IMR-90 (cell line): Measurements from ENCODE around the gene AGBL2. TPM values are rescaled to one million over a fixed set of nuclear protein-coding genes. Genes with fewer than 3 reads are reported as not detected.
"Not testable (repeated sequence)": the region's sequence is repeated elsewhere in the genome, so short reads cannot be mapped to it uniquely, and the experiment has no call there.

ENCODE experiments used
- ATAC-seq: fragments of 200-7000 bp; cut with Tn5 transposase; 2 replicates; pipeline ENCODE4 v1.9.1; 2020; ENCODE audit warnings: low read depth, mild to moderate bottlenecking, moderate library complexity
- BruUV-seq: library from RNA; stranded (reverse); fragments of 400-500 nt; replicated peaks from 2 replicates; lab custom pipeline; 2021; lab: Mats Ljungman, UMichigan
- CTCF ChIA-PET: fragments of 300-600 bp; formaldehyde crosslinking; extraction: SDS; loops from one replicate; lab custom pipeline; 2021; ENCODE audit warnings: antibody characterized with exemption; lab: Yijun Ruan, JAX
- POLR2A ChIA-PET: fragments of 300-600 bp; sonication (Branson Sonifier 250); formaldehyde crosslinking; loops from one replicate; lab custom pipeline; 2022; ENCODE audit warnings: antibody characterized with exemption; ENCODE audit not compliant: unreplicated experiment; lab: Charles Lee
- DNase-seq: peaks from one replicate; pipeline ENCODE4 v3.0.0; 2013
- H2AFZ ChIP-seq: replicated peaks from 2 replicates; pipeline ENCODE3; 2013; ENCODE audit warnings: low read length, mild to moderate bottlenecking; ENCODE audit not compliant: poor library complexity
- H2AK5ac ChIP-seq: 2 replicates; pipeline ENCODE4 v1.6.1; 2013; ENCODE audit warnings: low read depth, low read length, inconsistent platforms
- H2AK9ac ChIP-seq: replicated peaks from 2 replicates; pipeline ENCODE3; 2013; ENCODE audit warnings: mild to moderate bottlenecking, low read depth, low read length, moderate library complexity; ENCODE audit not compliant: poor library complexity
- H2BK120ac ChIP-seq: 2 replicates; pipeline ENCODE4 v1.6.1; 2013; ENCODE audit warnings: low read depth, low read length, inconsistent platforms
- H2BK15ac ChIP-seq: 3 replicates; pipeline ENCODE4 v1.6.1; 2013; ENCODE audit warnings: low read depth, low read length, inconsistent platforms
- H2BK20ac ChIP-seq: 2 replicates; pipeline ENCODE4 v1.6.1; 2013; ENCODE audit warnings: low read depth, mild to moderate bottlenecking, inconsistent platforms, low read length, moderate library complexity
- H2BK5ac ChIP-seq: 2 replicates; pipeline ENCODE4 v1.6.1; 2013; ENCODE audit warnings: mild to moderate bottlenecking, low read depth, low read length, inconsistent platforms; ENCODE audit not compliant: poor library complexity, severe bottlenecking
- H3K14ac ChIP-seq: replicated peaks from 2 replicates; pipeline ENCODE4 v1.6.1; 2013; ENCODE audit warnings: low read depth, low read length, inconsistent platforms
- H3K18ac ChIP-seq: 2 replicates; pipeline ENCODE4 v1.6.1; 2013; ENCODE audit warnings: low read depth, low read length, control low read depth
- H3K23ac ChIP-seq: 2 replicates; pipeline ENCODE4 v1.6.1; 2013; ENCODE audit warnings: low read depth, low read length, inconsistent platforms
- H3K27ac ChIP-seq: 2 replicates; pipeline ENCODE4 v1.5.1; 2013; ENCODE audit warnings: mild to moderate bottlenecking, control low read depth, low read length; ENCODE audit not compliant: insufficient read depth
- H3K27me3 ChIP-seq: 2 replicates; pipeline ENCODE4 v1.6.1; 2013; ENCODE audit warnings: low read length; ENCODE audit not compliant: control insufficient read depth, insufficient read depth
- H3K36me3 ChIP-seq: 2 replicates; pipeline ENCODE4 v1.6.1; 2013; ENCODE audit warnings: low read length, mixed read lengths; ENCODE audit not compliant: control insufficient read depth, insufficient read depth
- H3K4ac ChIP-seq: 2 replicates; pipeline ENCODE4 v1.6.1; 2013; ENCODE audit warnings: low read depth, low read length, inconsistent platforms
- H3K4me1 ChIP-seq: 2 replicates; pipeline ENCODE4 v1.6.1; 2013; ENCODE audit warnings: low read length, mixed read lengths; ENCODE audit not compliant: control insufficient read depth, insufficient read depth
- H3K4me2 ChIP-seq: 2 replicates; pipeline ENCODE4 v1.6.1; 2013; ENCODE audit warnings: low read depth, mild to moderate bottlenecking, control low read depth, low read length, moderate library complexity
- H3K4me3 ChIP-seq: 2 replicates; pipeline ENCODE4 v1.5.1; 2013; ENCODE audit warnings: low read depth, mild to moderate bottlenecking, control low read depth, low read length, moderate library complexity; ENCODE audit not compliant: insufficient read depth
- H3K56ac ChIP-seq: 2 replicates; pipeline ENCODE4 v1.6.1; 2013; ENCODE audit warnings: low read length, inconsistent platforms; ENCODE audit not compliant: insufficient read depth; ENCODE audit errors: extremely low read depth
- H3K79me1 ChIP-seq, 2 experiments: 2 replicates each; pipeline ENCODE4 v1.6.1; 2013; ENCODE audit warnings: low read length in 2 of 2, inconsistent platforms in 1 of 2, low read depth in 1 of 2
- H3K9ac ChIP-seq: 2 replicates; pipeline ENCODE4 v1.6.1; 2013; ENCODE audit warnings: low read depth, low read length, control low read depth
- H3K9me1 ChIP-seq: 2 replicates; pipeline ENCODE4 v1.6.1; 2013; ENCODE audit warnings: low read length, inconsistent platforms; ENCODE audit not compliant: insufficient read depth
- H3K9me3 ChIP-seq: 2 replicates; pipeline ENCODE4 v1.6.1; 2013; ENCODE audit warnings: low read length; ENCODE audit not compliant: control insufficient read depth, insufficient read depth
- H4K20me1 ChIP-seq: 2 replicates; pipeline ENCODE4 v1.6.1; 2013; ENCODE audit warnings: low read length, inconsistent platforms; ENCODE audit not compliant: insufficient read depth
- H4K5ac ChIP-seq: 2 replicates; pipeline ENCODE4 v1.6.1; 2013; ENCODE audit warnings: mild to moderate bottlenecking, low read depth, low read length, control low read depth
- H4K8ac ChIP-seq, 2 experiments: 2 replicates each; pipeline ENCODE4 v1.6.1; 2013; ENCODE audit warnings: low read depth in 2 of 2, low read length in 2 of 2, control low read depth in 1 of 2, inconsistent platforms in 1 of 2
- H4K91ac ChIP-seq: 2 replicates; pipeline ENCODE4 v1.6.1; 2013; ENCODE audit warnings: low read depth, low read length, inconsistent platforms; ENCODE audit not compliant: insufficient read depth
- BHLHE40 ChIP-seq: fragments of 150-350 bp; IDR thresholded peaks from 2 replicates; pipeline ENCODE4 v1.6.1; 2016; ENCODE audit warnings: mild to moderate bottlenecking, low read depth, low read length
- FOS ChIP-seq: fragments of 150-350 bp; IDR thresholded peaks from 2 replicates; pipeline ENCODE4 v1.6.1; 2016; ENCODE audit warnings: low read depth, low read length
- MAFK ChIP-seq: IDR thresholded peaks from 2 replicates; pipeline ENCODE4 v1.6.1; 2012; ENCODE audit warnings: low read depth, low read length, improper control_type of control experiment
- MAZ ChIP-seq: IDR thresholded peaks from 2 replicates; pipeline ENCODE4 v1.6.1; 2012; ENCODE audit warnings: low read depth, mild to moderate bottlenecking, low read length, improper control_type of control experiment, moderate library complexity, borderline replicate concordance
- MXI1 ChIP-seq: IDR thresholded peaks from 2 replicates; pipeline ENCODE4 v1.6.1; 2012; ENCODE audit warnings: low read depth, mild to moderate bottlenecking, low read length, moderate library complexity, borderline replicate concordance
- POLR2A ChIP-seq: IDR thresholded peaks from 2 replicates; pipeline ENCODE4 v1.6.1; 2012; ENCODE audit warnings: mild to moderate bottlenecking, low read depth, low read length
- RAD21 ChIP-seq: IDR thresholded peaks from 2 replicates; pipeline ENCODE4 v1.6.1; 2012; ENCODE audit warnings: low read length, improper control_type of control experiment
- RCOR1 ChIP-seq: IDR thresholded peaks from 2 replicates; pipeline ENCODE4 v1.6.1; 2012; ENCODE audit warnings: mild to moderate bottlenecking, low read length, improper control_type of control experiment; ENCODE audit not compliant: insufficient replicate concordance
- WGBS, 2 experiments: methylation state at CpG; one replicate each; pipeline versions ENCODE4 v1.1.5 to v1.1.7; 2013; ENCODE audit warnings: missing lambda C conversion rate in 2 of 2; ENCODE audit not compliant: insufficient read length in 1 of 2; ENCODE audit errors: extremely low coverage in 2 of 2; 5-methylcytosine and 5-hydroxymethylcytosine counted together
- dilution Hi-C: fragments of 300-500 bp; cut with HindIII; formaldehyde crosslinking; loops from one replicate; pipeline ENCODE4 v1.14.3; 2018; ENCODE audit warnings: low sequenced_read_pairs; ENCODE audit not compliant: unreplicated experiment
- in situ Hi-C: fragments of 300-500 bp; cut with MboI; formaldehyde crosslinking; loops from 3 replicates; pipeline ENCODE4 v1.14.3; 2019; ENCODE audit warnings: low sequenced_read_pairs, inconsistent platforms, mixed read lengths
- intact Hi-C: fragments of 100-400 bp; cut with micrococcal nuclease; formaldehyde crosslinking; loops from 2 replicates; pipeline ENCODE4 v1.10.0; 2022
- polyA plus RNA-seq, 3 experiments: library from polyadenylated mRNA; depleted of rRNA; stranded (reverse); fragments of >200 nt; gene quantifications; 2 replicates each; pipeline ENCODE4 v1.2.3, GENCODE V29; 2012; ENCODE audit warnings: low replicate concordance in 1 of 3
- total RNA-seq: library from RNA; depleted of rRNA; stranded (reverse); fragments of >200 nt; gene quantifications from 2 replicates; pipeline ENCODE4 v1.2.3, GENCODE V29; 2012
- TF ChIP-seq, protein P1 (sequence below): fragments of 150-350 bp; IDR thresholded peaks from 2 replicates; pipeline ENCODE4 v1.6.1; 2016; ENCODE audit warnings: low read depth, mild to moderate bottlenecking, low read length, moderate library complexity, borderline replicate concordance

The AGBL2 gene
- total and polyA plus RNA-seq, 2 of the 4 experiments (the other 2 are of a cell fraction): 0.36 to 1.2 TPM

DNA sequence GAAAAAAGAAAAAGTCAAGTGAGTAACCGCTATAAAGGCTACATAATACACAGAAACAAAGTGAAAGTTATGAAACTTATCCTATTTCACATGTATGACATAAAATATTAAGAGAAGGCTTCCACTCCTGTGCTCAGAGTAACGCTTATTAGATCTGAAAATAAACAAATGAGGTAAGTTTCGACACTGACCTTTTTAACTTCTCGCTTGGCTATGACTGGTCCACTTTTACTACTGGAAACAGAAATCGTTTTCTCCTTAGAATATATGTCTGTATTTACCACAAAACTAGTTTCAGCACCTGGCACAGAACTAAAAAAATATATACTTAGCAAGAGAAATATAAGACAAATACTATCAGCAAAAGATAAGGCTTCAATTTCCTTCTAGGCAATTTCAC lies 35.6 kb upstream of the AGBL2 start:
- H2BK120ac ChIP-seq: no peak overlapping the region
- ChIA-PET POLR2A (no interaction called here), CTCF (interaction anchor here (0.6 kb wide), 1 partner anchor 229 kb away, joined by 4 read pairs; no protein-coding TSS in a partner anchor)
- no peak overlapping the region for H2BK20ac ChIP-seq
- no peak overlapping the region for H3K4me2 ChIP-seq
- no peak overlapping the region for H2AK5ac ChIP-seq
- H3K4me3 ChIP-seq: no peak overlapping the region
- H2AFZ ChIP-seq: no peak overlapping the region
- H4K8ac ChIP-seq: no peak overlapping the region
- H2BK5ac ChIP-seq: no peak overlapping the region
- H2AK9ac ChIP-seq: no peak overlapping the region
- DNase-seq (no peak), ATAC-seq (no peak)
- H3K4ac ChIP-seq: no peak overlapping the region
- H3K4me1 ChIP-seq: no peaks in the 10 kb centered on the region
- H4K20me1 ChIP-seq: peaks cover 13% of the 10 kb centered on the region
- H3K9ac ChIP-seq: no peak overlapping the region
- no peak overlapping the region for H3K14ac ChIP-seq
- H2BK15ac ChIP-seq: no peak overlapping the region
- in situ Hi-C loops (no loop called here), intact Hi-C loops (no loop called here), dilution Hi-C loops (no loop called here)
- H3K9me1 ChIP-seq: no peaks in the 10 kb centered on the region
- H3K27me3 ChIP-seq: no peaks in the 10 kb centered on the region
- H3K27ac ChIP-seq: no peak overlapping the region
- no peak overlapping the region for H3K18ac ChIP-seq
- no CpG with 5 or more reads among the region's 5 CpGs for WGBS, 2 experiments
- BruUV-seq: no TSS peak
- peaks cover 32 to 43% of the 10 kb centered on the region in 2 experiments for H3K79me1 ChIP-seq
- H4K5ac ChIP-seq: no peak overlapping the region
- H4K91ac ChIP-seq: no peak overlapping the region
- peaks cover 82% of the 10 kb centered on the region for H3K36me3 ChIP-seq
- TF ChIP-seq MXI1 (no peak), MAFK (no peak), FOS (no peak), RAD21 (no peak), RCOR1 (no peak), BHLHE40 (no peak), POLR2A (no peak), MAZ (no peak)
- TF ChIP-seq, protein P1, sequence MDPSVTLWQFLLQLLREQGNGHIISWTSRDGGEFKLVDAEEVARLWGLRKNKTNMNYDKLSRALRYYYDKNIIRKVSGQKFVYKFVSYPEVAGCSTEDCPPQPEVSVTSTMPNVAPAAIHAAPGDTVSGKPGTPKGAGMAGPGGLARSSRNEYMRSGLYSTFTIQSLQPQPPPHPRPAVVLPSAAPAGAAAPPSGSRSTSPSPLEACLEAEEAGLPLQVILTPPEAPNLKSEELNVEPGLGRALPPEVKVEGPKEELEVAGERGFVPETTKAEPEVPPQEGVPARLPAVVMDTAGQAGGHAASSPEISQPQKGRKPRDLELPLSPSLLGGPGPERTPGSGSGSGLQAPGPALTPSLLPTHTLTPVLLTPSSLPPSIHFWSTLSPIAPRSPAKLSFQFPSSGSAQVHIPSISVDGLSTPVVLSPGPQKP: no peak
- no peak overlapping the region for H3K23ac ChIP-seq
- no peaks in the 10 kb centered on the region for H3K9me3 ChIP-seq
- no peak overlapping the region for H3K56ac ChIP-seq

- H2BK15ac ChIP-seq, H3K9ac ChIP-seq, H4K20me1 ChIP-seq, H3K9me1 ChIP-seq, ATAC-seq, CTCF ChIA-PET, H2AK9ac ChIP-seq, dilution Hi-C loops, DNase-seq, H3K27me3 ChIP-seq, H3K14ac ChIP-seq, H3K56ac ChIP-seq, H3K4ac ChIP-seq, BruUV-seq, H3K4me2 ChIP-seq, H3K9me3 ChIP-seq, H2AFZ ChIP-seq, H4K91ac ChIP-seq, H3K4me3 ChIP-seq, H3K18ac ChIP-seq, H2AK5ac ChIP-seq, H2BK5ac ChIP-seq, H3K27ac ChIP-seq, H4K5ac ChIP-seq, H2BK20ac ChIP-seq, H4K8ac ChIP-seq, H3K23ac ChIP-seq, H2BK120ac ChIP-seq, intact Hi-C loops, H3K4me1 ChIP-seq: not testable (repeated sequence)
- in situ Hi-C loops: loop anchor here (25.0 kb wide), 1 partner anchor 955 kb away; no protein-coding TSS in a partner anchor
- POLR2A ChIA-PET: interaction anchor here (0.6 to 0.7 kb wide), 2 partner anchors 421 to 1622 kb away, joined by 3 to 5 read pairs; no protein-coding TSS in a partner anchor
- no CpG with 5 or more reads among the region's 7 CpGs for WGBS, 2 experiments
- Histone ChIP-seq H3K36me3 (peaks cover 72% of the 10 kb centered on the region), H3K79me1 (peaks cover 32 to 47% of the 10 kb centered on the region in 2 experiments)
Measured at GRCh38 chr11:47742494-47742893, 27.3 kb upstream of the AGBL2 start.
